Hematopoietic multipotent progenitor cell treated with erythropoietin and hydrocortisone succinate and interleukin-3 and kit ligand, for 8 days (in vitro differentiated cells): Measurements from ENCODE around the gene MPC1.

Source experiments
- DNase-seq: peaks from one replicate; pipeline ENCODE4 v3.0.0-alpha.2; 2015

MPC1 gene

DNA sequence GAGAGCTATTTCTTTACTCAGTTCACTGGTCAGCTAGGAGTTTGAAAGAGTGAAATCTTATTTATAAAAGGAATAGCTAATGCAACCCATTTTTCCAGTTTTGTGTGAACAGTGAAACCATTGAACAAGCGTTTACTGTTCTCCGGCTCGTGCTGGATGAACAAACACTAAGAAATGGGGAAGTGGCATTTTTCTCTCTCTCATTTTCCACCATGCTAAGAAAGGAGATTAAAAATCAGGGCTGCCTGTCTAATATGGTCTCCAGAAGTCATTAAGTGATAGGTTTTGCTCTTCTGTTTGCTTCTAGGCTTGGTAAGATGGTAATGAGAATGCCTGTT lies 39.6 kb downstream of the MPC1 start:
- peak; percentile 49 for DNase-seq

DNA sequence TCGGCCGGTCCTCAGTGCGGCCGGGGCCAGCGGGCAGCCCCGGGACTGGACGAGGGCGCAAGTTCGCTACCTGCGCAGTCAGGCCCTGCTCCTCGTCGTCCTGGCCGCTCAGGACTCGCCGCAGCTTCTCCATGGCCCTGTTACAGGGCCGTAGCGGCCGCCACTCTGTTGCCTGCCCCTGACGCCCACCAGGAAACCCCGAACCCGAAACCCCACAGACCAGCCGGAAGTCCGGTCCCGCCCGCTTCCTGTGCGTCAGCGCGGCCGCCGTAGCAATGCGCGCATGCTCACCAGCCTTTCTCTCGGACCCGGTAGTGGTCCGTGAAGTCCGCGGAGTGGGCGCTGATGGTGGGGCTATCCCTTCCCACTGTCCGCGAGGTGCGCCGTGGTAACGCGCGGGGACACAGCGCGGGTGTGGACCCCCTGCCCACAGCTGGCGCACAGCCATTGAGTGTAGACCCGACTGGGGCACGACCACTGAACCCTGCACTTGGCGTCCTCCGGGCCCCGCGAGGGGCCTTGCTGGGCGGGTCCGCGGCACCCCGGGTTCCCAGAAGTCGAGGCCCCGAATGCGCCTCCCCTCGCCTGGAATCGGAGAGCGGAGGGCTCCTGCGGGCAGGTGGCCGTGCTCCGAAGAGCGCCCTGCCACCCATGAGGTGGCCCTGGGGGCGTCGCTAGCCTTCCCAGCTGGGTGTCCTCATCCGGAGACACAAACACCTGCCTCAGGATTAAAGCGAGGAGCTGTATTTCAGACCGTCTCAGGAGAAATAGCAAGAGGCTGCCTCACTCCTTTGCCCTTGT lies 40.2 kb downstream of the MPC1 start, which contains the start of gene SFT2D1:
Gene SFT2D1 (minus strand): TSS at position 197 of the 801 bp plus-strand sequence. CDS start 64 bp downstream, at position 133.
- peak; percentile 82 for DNase-seq

DNA sequence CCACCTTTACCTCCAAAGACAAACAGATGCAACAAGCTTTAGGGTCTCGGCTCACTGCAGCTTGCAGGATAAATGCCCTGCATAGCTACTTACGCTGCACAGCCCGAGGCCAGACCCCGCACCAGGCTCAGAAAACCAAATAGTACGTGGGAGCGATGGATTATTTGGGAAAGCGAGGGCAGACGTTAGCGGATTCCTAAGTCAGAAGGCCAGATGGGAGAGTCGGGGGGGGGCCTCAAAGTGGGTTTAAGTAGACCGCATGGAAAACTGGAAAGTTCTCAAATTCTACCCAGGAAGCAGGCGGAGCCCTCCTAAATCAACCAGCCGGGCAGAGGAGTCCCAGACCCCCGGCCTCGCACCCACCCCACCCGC lies 40.8 kb downstream of the MPC1 start:
- DNase-seq: no peak

DNA sequence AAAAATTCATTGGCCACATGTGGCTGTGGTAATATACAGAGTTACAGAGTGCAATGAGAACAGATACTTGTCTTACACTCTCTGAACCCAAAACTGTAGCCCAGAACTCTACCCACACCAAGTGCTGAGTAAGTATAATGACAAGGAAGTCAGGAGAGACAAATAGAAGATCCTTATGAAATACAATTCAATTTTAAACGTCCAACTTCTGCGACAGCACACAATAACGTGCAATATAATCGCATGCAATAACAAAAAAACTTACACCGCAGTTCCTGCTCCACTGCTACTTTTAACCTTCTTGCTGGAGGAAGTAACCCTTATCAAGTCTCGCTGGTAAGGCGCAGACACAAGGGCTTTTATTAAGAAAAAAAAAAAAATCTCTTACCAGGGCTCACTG lies 41.3 kb downstream of the MPC1 start:
- DNase-seq: peak; percentile 40

DNA sequence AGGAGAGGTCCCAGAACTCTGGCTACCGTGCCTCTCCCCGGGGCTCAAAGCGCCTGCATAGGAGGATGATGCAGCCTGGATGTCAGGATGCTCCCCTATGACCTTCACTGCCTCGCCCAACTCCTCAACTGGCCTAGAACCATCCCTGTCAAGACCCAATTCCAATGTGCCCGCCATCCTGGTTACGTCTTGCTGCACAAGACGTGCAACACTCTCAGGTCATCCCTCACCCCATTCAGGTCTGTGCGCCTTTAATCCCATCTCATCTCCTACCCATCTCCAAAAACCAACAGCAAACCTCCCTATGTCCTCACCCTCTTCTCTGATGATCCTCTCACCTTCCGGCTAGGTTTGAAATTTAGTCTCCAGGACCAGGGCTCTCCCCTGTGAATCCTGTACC lies 43.9 kb downstream of the MPC1 start:
- no peak for DNase-seq

DNA sequence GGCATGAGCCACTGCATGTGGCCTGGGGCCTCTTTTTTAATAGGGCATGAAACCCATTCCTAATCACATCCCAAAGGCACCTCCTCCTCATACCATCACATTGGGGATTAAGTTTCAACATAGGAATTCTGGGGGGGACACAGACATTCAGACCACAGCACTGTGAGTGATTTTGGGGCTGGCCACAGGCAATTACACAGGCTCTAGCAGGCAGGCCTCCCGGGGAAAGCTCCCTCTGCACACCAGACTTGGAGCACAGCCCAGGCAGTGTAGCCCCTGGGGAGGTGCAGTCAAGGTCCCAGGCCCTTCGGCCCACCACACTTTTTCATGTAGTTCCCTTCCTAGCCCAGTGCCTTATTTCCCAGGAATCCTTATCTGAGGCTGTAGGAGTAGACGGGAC lies 45.9 kb downstream of the MPC1 start:
- no peak for DNase-seq

DNA sequence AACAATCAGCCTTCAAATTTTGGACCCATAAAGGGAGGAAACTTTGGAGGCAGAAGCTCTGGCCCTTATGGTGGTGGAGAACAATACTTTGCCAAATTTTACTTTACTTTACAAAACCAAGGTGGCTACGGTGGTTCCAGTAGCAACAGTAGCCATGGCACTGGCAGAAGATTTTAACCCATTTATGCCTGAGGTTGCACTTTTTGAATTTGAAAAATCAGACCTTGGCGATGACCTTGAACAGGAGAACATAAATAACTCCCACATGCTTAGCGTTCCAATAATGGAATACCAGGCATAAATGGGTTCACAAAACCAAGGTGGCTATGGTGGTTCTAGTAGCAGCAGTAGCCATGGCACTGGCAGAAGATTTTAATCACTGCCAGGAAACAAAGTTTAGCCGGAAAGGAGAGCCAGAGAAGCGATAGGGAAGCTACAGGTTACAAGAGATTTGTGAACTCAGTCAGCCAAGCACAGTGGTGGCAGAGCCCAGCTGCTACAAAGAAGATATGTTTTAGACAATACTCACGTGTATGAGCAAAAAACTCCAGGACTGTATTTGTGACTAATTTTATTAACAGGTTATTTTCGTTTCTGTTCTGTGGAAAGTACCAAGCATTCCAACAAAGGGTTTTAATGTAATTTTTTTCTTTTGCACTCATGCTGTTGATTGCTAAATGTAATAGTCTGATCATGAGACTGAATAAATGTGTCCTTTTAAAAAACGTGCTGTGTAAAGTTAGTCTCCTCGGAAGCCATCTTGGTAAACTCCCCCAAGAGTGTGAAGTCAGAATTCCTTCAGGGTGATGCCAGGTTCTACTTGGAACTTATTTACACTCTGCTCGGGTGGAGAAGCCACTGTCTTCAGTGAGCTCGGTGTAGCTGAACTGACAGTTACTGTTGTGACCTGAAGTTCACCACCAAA lies 47.1 kb downstream of the MPC1 start:
- DNase-seq: no peak

DNA sequence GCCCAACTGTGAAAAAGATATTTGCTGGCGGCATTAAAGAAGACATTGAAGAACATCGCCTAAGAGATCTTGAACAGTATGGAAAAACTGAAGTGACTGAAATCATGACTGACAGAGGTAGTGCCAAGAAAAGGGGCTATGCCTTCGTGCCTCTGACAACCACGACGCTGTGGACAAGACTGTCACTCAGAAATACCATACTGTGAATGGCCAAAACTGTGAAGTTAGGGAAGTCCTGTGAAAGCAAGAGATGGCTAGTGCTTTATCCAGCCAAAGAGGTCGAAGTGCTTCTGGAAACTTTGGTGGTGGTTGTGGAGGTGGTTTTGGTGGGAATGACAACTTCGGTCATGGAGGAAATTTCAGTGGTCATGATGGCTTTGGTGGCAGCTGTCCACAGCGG lies 47.9 kb downstream of the MPC1 start:
- no peak for DNase-seq

DNA sequence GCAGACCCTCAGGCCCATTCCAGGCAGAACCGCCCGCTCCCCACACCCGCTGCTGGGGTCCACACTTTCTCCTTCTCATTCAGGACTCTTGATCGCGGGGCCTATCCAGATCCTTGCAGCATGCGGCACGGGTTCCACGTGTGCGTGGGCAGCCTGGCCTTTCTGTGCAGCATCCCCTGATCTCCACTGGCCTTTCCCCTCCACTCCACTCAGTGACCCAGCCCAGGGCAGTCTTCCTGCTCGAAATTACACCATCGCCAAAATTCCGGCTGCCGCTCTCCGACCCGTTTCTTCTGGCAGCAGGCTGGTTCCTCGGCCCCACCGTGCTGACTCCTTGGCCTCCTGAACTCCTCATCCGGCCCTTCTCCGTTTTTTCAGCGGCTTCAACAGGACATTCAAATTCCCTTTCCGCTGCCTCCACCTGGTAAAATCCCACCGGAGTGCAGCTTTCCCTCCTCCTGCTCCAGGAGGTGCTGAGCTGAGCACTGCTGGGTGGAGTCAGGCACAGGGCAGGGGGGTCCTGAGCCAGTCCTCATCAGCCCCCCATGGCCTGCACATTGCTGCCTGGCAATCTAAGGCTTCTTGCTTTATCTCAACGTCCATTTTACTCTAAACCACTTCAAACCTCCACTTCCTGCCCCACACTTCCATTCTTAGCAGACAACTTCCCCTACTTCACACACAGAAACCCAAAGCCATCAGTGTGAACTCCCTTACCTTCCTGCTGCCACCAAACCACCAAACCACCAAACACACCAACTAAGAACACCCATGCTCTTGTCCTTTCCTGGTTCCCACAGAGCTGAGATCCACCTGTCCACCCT lies 49.4 kb downstream of the MPC1 start:
- DNase-seq: no peak

DNA sequence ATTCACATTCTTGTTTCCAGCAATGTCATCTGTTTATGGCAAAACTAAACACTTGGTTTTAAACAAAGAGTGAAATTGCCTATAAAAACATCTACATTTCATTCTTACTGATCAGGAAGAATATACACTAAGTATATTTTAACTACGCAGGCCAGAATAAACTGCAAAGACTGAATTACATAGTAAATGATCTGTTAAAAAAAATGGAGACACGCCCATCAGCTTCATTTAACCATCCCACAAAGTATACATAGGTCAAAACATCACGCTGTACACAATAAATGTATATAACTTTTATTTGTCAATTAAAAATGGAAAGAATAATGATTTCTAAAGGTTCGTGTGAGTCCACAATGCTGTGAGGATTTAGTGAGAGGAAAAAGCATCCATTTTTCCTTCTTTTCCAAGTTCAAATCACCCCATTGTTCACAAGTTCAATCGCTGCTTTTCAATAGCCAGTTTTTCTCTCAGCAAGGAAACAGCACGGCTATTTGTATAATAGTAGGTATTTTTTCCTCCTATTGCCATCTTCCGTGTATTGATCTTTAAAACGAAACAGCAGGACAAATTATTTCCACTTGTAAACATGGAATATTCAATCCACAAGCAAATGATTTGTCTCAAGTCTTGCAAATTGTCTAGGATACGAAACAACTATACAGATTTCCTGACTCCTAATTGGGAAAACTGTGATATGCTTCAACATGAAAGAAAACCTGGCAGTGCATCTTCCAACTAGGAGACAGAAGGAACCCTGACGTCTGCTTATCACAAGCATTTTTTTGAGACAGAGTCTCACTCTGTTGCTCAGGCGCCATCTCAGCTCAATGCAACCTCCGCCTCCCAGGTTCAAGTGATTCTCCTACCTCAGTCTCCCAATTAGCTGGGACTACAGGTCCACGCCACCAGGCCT lies 51.0 kb downstream of the MPC1 start:
- no peak for DNase-seq

DNA sequence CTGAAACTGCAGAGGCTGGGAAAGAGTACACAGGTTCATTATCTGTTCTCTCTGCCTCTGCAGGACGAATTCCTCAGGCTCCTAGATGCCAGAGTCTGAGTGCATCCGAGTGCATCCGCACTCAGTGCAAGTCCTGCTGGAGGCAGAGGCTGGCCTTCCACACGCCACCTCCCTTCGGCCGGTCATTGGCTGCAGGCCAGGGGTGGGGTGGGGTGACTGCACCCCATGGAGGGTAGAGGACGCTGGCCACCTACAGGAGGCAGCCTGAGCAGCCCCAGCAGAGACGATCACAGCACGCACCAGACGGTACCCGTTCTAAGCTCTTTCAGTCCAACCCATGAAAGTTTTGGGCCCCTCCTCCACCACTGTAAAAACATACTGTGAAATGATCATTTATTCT lies 52.1 kb downstream of the MPC1 start:
- DNase-seq: peak; percentile 22

DNA sequence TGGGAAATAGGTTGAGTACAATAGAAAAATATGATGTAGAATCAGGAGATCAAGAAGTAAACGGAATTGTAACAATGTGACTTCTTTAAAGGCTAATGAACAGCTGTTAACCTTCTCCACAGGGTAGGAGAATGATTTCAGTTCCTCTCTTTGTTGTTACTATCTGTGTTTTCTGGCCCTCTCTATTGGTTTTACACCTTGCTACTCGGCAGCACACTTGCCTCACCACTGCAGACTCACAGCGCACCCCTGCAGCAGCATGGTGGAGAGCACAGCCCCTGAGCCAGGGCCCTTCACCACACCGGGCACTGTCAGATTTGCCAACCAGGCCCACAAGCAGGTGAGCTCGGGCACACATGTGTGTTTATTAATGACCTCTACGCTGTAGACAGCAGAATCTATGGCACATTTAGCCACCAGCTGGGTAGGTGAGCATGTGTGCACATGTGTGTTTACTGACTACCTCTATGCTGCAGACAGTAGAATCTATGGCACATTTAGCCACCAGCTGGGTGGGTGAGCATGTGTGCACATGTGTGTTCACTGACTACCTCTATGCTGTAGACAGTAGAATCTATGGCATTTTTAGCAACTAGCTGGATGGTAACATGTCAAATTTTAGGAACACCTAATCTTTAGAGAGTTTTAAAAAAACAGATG lies 57.2 kb downstream of the MPC1 start:
- DNase-seq: no peak

DNA sequence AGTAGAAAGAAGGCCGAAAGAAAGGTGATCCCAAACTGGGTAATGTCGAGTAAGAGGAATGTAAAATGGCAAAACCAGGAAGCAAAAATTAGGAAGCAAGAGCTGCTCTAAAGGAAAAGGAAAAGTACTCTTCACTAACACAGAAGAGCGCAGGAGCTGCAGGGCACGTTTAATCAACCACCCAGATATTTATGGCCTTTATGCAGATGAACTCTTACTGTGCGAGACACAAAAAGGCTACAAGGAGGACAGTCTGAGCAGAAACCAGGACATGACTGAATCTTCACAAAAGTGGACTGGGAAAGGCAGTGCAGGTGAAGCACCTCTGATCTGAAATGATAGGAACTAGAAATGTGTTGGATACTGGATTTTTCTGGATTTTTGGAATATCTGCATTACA lies 59.3 kb downstream of the MPC1 start:
- DNase-seq: no peak

DNA sequence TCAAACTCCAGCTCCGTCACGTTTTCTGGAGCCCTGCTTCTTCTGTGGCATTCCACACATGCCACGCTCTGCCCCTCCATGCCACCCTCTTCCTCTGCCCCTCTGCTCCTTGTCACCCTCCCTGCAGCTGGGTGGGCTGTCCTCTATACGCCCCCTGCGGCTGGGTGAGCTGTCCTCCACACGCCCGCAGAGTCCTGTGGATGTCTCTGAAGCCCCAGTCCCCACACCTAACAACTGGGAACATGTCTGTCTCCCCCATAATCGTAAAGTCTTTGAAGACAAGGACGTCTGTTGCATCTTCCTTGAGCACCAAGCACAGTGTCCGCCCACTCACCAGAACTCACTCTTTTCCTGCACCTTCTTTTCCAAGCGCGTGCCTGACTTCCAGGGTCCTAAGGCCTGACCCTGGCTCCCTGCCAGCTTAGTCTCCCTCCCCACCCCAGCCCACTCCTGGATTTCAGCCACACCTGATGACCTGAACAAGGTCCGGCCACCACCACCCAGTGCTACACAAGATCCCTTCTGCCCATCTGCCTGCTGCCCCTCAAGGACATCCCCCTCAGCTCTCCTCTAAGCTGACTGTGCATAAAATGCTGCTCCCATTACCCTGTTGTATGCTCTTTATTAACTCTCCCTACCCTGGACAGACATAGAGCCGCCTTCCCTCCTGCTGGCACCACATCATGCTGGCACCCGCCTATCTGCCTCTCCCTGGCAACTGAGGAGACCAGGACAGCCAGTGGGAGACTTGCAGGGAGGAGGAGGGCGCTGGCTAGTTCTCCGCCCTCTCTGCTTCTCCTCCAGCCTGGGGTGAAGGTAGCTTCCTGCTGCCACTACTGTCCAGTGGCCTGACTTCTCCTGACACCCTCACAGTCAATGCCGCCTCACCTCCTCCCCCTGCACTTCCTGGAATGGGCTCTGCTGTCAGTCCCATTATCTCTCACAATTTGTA lies 63.8 kb downstream of the MPC1 start:
- DNase-seq: peak; percentile 34

DNA sequence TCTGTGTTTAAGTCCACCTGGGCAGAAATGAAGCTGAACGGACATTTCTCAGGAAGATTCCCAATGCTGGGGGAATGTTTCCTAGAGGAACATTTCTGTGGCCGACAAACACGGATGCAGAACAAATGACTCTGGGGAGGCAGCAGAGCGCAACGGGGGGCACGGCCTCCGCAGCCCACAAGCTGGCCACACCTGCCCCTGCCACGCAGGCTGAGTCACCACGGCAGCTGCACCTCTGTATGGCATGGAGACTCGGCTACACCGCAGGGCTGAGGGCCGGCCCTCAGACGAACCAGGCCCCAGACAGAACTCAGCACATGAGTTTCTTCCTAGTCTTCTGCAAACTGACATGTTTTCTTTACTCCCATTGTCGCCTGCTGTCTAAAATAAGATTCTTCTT lies 64.5 kb downstream of the MPC1 start:
- no peak for DNase-seq

DNA sequence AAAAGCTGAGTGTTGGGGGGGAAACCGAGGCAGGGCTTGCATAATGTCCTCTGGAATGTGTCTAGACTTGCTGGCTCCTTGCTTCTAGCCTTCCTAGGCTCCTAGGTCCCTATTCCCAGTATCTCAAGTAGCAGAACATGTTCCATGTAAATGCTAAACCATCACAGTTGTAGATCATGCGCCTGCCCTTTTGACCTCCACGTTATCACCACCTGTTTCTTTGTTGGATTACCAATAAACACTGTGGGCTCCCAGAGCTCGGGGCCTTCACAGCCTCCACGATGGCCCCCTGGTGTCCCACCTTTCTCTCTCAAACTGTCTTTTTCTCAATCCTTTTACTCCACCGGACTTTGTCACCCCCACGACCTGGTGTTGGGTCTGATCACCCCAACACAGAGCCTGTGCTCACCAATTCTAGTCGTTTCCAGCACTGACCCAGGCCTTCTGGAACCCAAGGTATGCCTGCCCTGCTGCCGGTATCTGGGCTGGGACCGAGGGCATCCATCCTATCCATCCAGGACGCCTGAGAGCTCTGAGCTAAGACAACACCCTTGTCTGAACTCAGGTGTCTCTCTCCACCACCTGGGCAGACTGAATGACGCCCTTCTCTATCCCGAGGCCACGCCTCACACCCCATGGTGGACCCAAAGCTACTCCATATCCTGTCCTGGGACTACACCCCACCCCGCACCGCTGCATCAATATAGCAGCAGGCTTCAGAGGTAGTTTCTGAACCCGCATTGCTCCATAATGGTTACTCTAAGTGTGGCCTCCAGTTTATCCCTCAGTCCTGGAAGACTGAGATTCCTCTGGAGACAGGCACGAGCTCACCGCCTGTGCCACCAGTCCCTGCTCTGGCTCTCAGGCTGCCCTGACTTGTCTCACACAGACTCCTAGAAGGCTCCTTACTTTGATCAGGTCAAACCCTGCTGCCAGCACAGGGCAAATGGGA lies 65.2 kb downstream of the MPC1 start:
- DNase-seq: no peak

DNA sequence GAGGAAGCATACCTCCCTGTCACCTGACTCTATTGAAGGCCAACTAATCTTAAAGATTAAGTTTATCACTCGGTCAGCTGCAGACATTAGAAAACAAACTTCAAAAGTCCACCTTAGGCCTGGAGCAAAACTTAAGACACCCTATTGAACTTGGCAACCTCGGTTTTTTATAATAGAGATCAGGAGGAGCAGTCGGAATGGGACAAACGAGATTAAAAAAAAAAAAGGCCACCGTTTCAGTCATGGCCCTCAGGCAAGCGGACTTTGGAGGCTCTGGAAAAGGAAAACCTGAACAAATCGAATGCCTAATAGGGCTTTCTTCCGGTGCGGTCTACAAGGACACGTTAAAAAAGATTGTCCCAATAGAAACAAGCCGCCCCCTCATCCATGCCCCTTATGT lies 67.3 kb downstream of the MPC1 start:
- DNase-seq: no peak
